ENCODE data around the gene CD3D. TPM values are rescaled to one million over a fixed set of nuclear protein-coding genes. Genes with fewer than 3 reads are reported as not detected.

Gene CD3D
- total RNA-seq, 1 experiment from 2014 or later = 0.33 TPM

- TF ChIP-seq ZBTB43 (CRISPR knock-in tag; IDR thresholded peaks at IDR 0.05) (no peak), NR2C2 (CRISPR knock-in tag; IDR thresholded peaks at IDR 0.05) (no peak), MXD4 (CRISPR knock-in tag; IDR thresholded peaks at IDR 0.05; ENCODE audit: borderline replicate concordance) (no peak), FOXK1 (CRISPR knock-in tag; IDR thresholded peaks at IDR 0.05) (no peak), IRF1 (CRISPR knock-in tag; IDR thresholded peaks at IDR 0.05) (no peak), ZMAT4 (CRISPR knock-in tag; IDR thresholded peaks at IDR 0.05) (no peak), HMGXB4 (CRISPR knock-in tag; IDR thresholded peaks at IDR 0.05) (no peak), RORB (CRISPR knock-in tag; IDR thresholded peaks at IDR 0.05) (no peak), FOXP1 (CRISPR knock-in tag; IDR thresholded peaks at IDR 0.05; ENCODE audit: borderline replicate concordance) (no peak), KAT7 (CRISPR knock-in tag; IDR thresholded peaks at IDR 0.05; ENCODE audit: borderline replicate concordance) (no peak), ARID4B (CRISPR knock-in tag; IDR thresholded peaks at IDR 0.05; ENCODE audit: borderline replicate concordance) (no peak), ZNF138 (CRISPR knock-in tag; conservative IDR thresholded peaks at IDR 0.05) (no peak)
These were observed 32.2 kb upstream of the CD3D start (continued) for GRCh38 chr11:118374729-118375128.

GRCh38 chr11:118373871-118374270 lies 31.4 kb upstream of the CD3D start:
- H3K9me3 Mint-ChIP-seq = no peaks in the 10 kb centered on the region
- no peak overlapping the region for H3K4me3 Mint-ChIP-seq
- CTCF ChIA-PET = no interaction called here
- H3K36me3 Mint-ChIP-seq = peaks cover 60% of the 10 kb centered on the region
- no peak overlapping the region for H3K27ac Mint-ChIP-seq
- H3K4me1 Mint-ChIP-seq = 0 out of 2 replicates have a peak, but pooled peaks cover 4% of the 10 kb centered on the region
- TF ChIP-seq CDX4 (CRISPR knock-in tag; IDR thresholded peaks at IDR 0.05; ENCODE audit: borderline replicate concordance) (no peak), JAZF1 (CRISPR knock-in tag; IDR thresholded peaks at IDR 0.05) (no peak), GTF2I (CRISPR knock-in tag; conservative IDR thresholded peaks at IDR 0.05) (no peak), ZNF423 (CRISPR knock-in tag; IDR thresholded peaks at IDR 0.05) (no peak), ZSCAN18 (CRISPR knock-in tag; IDR thresholded peaks at IDR 0.05) (no peak)
- ATAC-seq (no peak), DNase-seq (ENCODE audit: low spot score) (no peak)
- H3K27me3 Mint-ChIP-seq (ENCODE audit: low read depth) = no peaks in the 10 kb centered on the region
- POLR2A ChIA-PET = interaction anchor here (0.7 kb wide), 1 partner anchor 17 kb away, joined by 3 read pairs; no protein-coding TSS in a partner anchor
